ENCODE data around the gene PLPP2.

Gene PLPP2

GRCh38 chr19:291006-291521 is at the start of gene PLPP2:
TSS of gene PLPP2 (minus strand) at chr19:291403. CDS start at chr19:291336, 67 bp downstream.
- no peak for DNase-seq

DNA sequence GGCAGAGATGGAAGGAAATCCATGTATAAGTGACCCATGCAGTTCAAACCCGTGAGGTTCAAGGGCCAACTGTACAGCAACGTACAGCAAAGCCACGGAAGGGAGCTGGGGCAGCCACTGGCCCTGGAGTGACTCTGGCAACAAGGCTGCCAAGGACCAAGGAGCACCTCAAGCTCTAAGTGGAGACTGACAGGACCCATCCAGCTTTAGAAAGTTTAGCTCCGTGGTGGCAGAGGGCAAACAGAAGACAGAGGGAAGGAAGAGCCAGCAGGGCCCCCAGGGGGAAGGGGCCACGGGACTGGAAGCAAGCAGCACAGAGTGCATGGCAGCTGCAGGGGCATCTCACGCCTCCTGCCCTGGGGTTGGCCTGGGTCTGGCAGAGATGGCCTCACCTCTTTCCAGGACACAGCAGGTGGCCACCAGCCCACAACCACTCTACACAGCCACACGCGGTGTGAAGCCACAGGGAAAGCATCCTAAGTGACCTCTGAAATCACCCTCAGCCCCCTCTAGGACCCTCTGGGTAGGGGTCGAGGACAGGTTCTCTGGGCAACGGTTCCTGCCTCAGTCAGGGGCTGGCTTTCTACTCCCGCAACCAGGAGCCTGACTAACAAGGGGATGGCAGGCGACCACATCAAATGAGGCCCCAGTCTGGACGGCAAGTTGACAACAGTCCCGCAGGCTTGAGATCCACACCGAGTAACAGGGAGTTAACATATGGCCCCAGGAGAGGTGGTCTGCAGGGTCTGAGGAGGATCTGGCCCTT is 49.6 kb upstream of the PLPP2 start:
- no peak for DNase-seq

GRCh38 chr19:339262-339887 is 48.2 kb upstream of the PLPP2 start:
- no peak for DNase-seq

DNA sequence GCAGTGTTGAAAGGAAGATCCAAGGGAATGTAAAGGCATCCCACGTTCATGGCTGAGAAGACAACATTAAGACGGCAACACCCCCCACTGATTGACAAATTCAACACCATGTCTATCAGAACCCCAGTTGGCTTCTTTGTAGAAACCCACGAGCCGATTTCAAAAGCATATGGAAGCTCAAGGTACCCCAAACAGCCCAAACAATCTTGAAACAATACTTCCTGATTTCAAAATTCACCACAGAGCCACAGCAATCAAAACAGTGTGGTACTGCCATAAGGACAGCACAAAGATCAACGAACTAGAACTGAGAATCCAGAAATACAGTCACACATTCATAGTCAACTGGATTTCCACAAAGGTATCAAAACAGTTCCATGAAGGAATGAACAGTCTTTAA is 47.2 kb upstream of the PLPP2 start:
- no peak for DNase-seq

GRCh38 chr19:336067-336614 is 44.9 kb upstream of the PLPP2 start:
- no peak for DNase-seq

GRCh38 chr19:335486-336066 is 44.4 kb upstream of the PLPP2 start:
- no peak for DNase-seq

GRCh38 chr19:335072-335471 is 43.9 kb upstream of the PLPP2 start:
- no peak for DNase-seq

DNA sequence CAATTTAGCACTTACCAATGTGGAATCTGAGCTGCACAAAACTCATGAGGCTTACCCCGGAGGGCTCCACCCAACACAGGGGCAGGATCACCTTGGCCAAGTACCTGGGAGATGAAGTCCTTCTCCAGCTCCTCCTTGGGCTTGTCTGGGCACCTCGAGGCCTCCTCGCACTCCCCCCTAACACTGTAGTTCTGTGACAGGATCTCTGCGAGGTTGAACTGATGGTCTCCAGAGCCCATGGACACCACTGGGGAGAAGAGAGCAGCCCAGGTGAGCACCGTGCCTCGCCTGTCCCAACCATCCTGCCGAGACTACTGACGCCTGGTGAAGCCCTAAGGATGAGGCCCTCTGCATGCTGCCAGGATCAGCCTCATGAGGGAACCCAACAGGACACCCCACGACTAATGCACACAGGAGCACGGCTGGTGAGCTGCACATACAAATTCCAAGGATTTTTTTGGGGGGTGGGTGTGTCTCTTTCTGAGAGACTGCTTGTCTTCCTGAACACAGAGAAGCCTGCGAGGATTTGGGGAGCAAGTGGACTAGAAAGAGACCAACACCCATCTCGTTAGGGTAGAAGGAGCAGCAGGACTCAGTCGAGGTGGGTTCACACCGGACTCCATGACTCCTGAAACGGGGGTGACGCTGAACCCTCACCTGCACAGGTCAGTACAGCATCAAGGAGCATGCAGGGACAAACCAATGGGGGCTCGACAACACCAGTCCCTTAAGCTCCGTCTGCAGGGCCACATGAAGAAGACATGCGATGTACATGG is 43.3 kb upstream of the PLPP2 start:
- no peak for DNase-seq

GRCh38 chr19:330503-330902 is 39.3 kb upstream of the PLPP2 start:
- DNase-seq: no peak

DNA sequence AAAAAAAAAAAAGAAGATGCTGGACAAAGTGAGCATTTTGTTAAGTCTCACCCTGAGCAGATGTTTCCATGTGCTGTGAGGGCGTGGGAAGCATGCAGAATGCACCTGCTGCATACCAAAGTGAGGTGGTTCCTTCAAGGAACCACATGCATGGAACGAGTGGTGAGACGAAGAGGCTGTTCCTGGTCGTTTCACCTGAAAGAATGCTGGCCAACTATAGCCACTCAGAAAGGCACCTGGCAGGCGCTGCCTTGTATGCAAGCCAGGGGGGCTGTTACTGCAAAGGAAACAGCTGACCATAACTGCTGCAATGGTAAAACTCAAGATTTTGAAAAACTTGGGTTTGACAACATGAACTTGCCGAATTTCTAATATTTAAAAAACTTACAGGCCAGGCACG is 38.7 kb upstream of the PLPP2 start:
- DNase-seq: no peak

- DNase-seq: no peak
Observed at GRCh38 chr19:328025-328505, 36.9 kb upstream of the PLPP2 start.

DNA sequence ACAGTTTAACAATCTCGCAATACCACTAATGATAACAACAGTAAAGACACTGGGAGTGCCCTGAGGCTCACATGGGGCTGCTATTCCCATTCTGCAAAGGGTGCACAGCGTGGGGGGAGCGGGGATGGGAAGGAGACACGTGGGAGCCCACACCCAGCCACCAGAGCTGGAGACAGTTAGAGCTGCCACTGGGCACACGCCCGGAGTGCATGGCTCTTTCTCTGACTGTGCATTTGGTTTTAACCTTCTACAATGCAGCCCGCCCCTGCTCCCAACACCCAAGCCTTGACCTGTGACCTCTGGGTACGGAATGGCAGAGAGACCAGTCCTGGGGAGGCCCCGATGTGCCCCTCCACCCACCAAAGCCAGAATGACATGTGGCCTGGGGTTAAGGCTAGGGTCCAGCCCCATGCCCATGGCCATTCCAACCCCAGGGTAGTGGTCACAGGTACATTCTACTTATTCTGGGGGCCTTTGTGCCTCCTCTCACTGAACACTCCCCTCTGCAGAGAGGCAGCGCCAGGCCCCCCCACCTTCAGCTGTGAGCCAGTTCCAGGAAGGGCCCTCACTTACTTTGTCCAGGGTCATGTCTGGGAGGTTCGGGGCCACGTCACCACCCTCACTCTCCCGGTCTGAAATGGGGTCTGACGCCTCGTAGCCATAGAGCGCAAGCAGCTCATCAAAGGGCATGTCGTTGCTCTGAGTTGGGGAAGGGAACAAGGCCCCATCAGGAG is 36.3 kb upstream of the PLPP2 start:
- no peak for DNase-seq

GRCh38 chr19:326871-327270 is 35.7 kb upstream of the PLPP2 start:
- no peak for DNase-seq

GRCh38 chr19:325937-326565 is 34.8 kb upstream of the PLPP2 start:
- DNase-seq: no peak

DNA sequence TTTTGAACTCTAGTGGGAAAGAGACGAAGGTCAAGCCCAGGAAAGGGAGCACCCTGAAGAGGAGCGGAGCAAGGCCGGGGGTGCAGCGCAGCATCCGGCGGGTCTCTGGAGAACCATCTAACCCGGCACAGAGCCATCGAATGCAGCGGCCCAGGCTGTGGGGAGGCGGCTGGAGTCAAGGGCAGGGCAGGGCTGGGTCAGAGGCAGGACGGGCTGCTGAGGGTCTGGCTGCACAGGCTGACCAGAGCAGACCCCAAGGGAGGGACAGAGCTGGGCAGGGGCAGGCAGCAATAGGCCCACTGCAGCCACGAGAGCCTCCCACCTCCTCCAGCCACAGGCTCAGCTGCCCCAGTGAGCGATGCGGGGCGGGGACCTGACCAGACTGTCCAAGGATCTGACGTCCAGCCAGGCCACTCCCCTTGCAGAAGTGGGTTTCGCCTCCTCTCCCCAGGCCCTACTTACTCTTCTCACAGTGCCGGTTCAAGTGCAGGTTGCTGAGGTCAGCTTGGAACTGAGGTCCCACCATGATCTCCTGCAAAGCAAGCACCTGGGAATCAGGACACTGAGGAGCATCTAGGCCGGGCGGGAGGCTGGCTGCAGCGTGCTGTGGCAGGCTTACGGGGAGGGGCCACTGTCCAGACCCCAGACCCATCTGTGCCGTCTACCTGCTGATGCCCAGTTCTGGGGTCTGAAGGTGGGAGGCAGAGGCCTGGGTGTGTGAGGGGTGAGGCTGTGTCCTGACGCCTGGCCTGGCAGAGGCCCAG is 34.2 kb upstream of the PLPP2 start:
- DNase-seq: no peak

- no peak for DNase-seq
Observed at GRCh38 chr19:324716-325115, 33.5 kb upstream of the PLPP2 start.

GRCh38 chr19:322616-323015 is 31.4 kb upstream of the PLPP2 start:
- no peak for DNase-seq

DNA sequence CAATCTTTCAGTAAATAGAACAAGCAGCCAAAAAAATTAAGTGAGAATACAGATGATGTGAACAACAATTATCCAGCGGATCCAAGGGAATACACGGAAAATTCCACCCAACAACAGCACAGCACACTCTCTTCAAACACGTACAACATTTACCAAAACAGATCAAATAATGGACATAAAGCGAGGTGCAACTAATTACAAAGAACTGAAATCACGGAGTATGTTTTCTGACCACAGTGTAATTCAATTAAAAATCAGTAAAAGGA is 27.2 kb upstream of the PLPP2 start:
- no peak for DNase-seq

GRCh38 chr19:317710-318508 is 26.7 kb upstream of the PLPP2 start:
- DNase-seq: no peak

- no peak for DNase-seq
Observed at GRCh38 chr19:315811-316210, 24.6 kb upstream of the PLPP2 start.
